CD4-positive, CD25-positive, alpha-beta regulatory T cell (primary cell): ENCODE results near the gene PRKCB. TPM values are rescaled to one million over a fixed set of nuclear protein-coding genes. Genes with fewer than 3 reads are reported as not detected.

Experiments
- ATAC-seq, 2 donors: fragments of 150-1000 bp; cut with Tn5 transposase; one replicate each; pipeline ENCODE4 v1.10.0; 2021; ENCODE audit warnings: low read depth in 2 of 2, moderate number of reproducible peaks in 2 of 2, moderate library complexity in 1 of 2
- DNase-seq, 3 donors: peaks; one replicate each; pipeline versions ENCODE4 v3.0.0 to v3.0.0-alpha.2; 2012 to 2022; ENCODE audit warnings: mixed read lengths in 1 of 3
- H3K27ac ChIP-seq: one replicate; pipeline ENCODE4 v1.7.0; 2013; ENCODE audit warnings: mild to moderate bottlenecking, low read length; ENCODE audit not compliant: insufficient read depth, poor library complexity, severe bottlenecking
- H3K27me3 ChIP-seq: one replicate; pipeline ENCODE4 v1.7.0; 2013; ENCODE audit warnings: low read length; ENCODE audit not compliant: control insufficient read depth, insufficient read depth
- H3K36me3 ChIP-seq: one replicate; pipeline ENCODE4 v1.7.0; 2013; ENCODE audit warnings: mild to moderate bottlenecking, low read length, moderate library complexity; ENCODE audit not compliant: control insufficient read depth, insufficient read depth
- H3K4me1 ChIP-seq: 2 replicates; pipeline ENCODE4 v1.7.0; 2013; ENCODE audit warnings: mild to moderate bottlenecking, low read length; ENCODE audit not compliant: insufficient read depth, control insufficient read depth, poor library complexity, severe bottlenecking
- H3K4me3 ChIP-seq: one replicate; pipeline ENCODE4 v1.7.0; 2013; ENCODE audit warnings: low read depth, mild to moderate bottlenecking, low read length, moderate library complexity
- H3K9me3 ChIP-seq, 2 experiments: 1 replicate in 1 of 2; 2 replicates in 1 of 2; pipeline ENCODE4 v1.7.0; 2013; ENCODE audit warnings: low read length in 2 of 2, mild to moderate bottlenecking in 1 of 2, moderate library complexity in 1 of 2; ENCODE audit not compliant: control insufficient read depth in 2 of 2
- H3K27ac Mint-ChIP-seq, 3 donors: one replicate each; pipeline ENCODE4 v1.8.0; 2020 to 2022; ENCODE audit warnings: mild to moderate bottlenecking in 3 of 3, mixed read lengths in 3 of 3, moderate library complexity in 2 of 3
- H3K27me3 Mint-ChIP-seq: one replicate; pipeline ENCODE4 v1.8.0; 2022; ENCODE audit warnings: mild to moderate bottlenecking, mixed read lengths
- H3K36me3 Mint-ChIP-seq: one replicate; pipeline ENCODE4 v1.8.0; 2020; ENCODE audit warnings: mixed read lengths
- H3K4me1 Mint-ChIP-seq, 4 donors: one replicate each; pipeline ENCODE4 v1.8.0; 2020 to 2022; ENCODE audit warnings: mixed read lengths in 4 of 4, mild to moderate bottlenecking in 1 of 4
- H3K4me3 Mint-ChIP-seq, 4 donors: one replicate each; pipeline ENCODE4 v1.8.0; 2020 to 2022; ENCODE audit warnings: mild to moderate bottlenecking in 4 of 4, mixed read lengths in 4 of 4, moderate library complexity in 3 of 4
- H3K9me3 Mint-ChIP-seq, 7 donors: one replicate each; pipeline ENCODE4 v1.8.0; 2020 to 2022; ENCODE audit warnings: mixed read lengths in 7 of 7, mild to moderate bottlenecking in 3 of 7, moderate library complexity in 2 of 7
- polyA plus RNA-seq, 4 donors: library from polyadenylated mRNA; unstranded; fragments of 300-500 nt; fragmentation: Illumina TruSeq; gene quantifications; one replicate each; pipeline ENCODE4 v1.2.3, GENCODE V29; 2021
- total RNA-seq: library from RNA; stranded (reverse); gene quantifications from one replicate; pipeline ENCODE4 v1.2.3, GENCODE V29; 2022

PRKCB gene
- total and polyA plus RNA-seq, 5 donors from 2014 or later = 37.4 to 83.1 (median 50.5) TPM

DNA sequence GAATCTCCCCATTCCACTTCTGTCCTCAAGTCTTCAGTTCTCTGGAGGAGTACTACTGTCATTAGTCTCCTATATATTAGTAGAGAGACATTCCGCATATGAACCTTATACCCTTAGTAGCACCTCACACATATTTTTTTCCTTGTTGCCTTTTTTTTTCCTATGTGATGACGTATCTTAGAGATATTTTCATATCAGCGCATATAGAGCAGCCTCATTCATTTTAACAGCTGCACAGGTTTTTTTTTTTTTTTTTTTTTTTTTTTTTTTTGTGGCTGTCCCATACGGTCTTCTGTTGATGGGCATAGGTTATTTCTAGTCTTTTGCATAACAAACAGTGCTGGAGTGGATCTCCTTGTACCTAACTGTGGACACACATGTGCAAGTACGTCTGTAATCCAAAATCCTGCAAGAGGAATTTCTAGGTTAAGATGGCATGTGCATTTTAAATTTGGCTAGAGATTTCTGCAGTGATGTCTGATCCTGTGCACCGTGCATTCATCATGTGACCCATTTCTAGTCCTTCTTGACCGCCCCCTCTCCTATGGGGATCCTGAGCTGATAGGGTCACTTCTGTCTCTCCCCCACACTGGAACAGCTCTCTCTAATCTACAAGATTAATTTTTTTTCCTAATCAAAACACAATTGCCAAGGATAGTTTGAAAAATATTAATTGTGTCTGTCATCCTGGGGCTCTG is 64.8 kb downstream of the PRKCB start:
- H3K9me3 Mint-ChIP-seq = no peaks in the 10 kb centered on the region
- H3K27me3 ChIP-seq = no peaks in the 10 kb centered on the region
- H3K9me3 ChIP-seq = no peaks in the 10 kb centered on the region
- peaks cover 7% of the 10 kb centered on the region for H3K36me3 Mint-ChIP-seq
- no peaks in the 10 kb centered on the region for H3K27me3 Mint-ChIP-seq
- no peaks in the 10 kb centered on the region for H3K36me3 ChIP-seq
- H3K4me3 Mint-ChIP-seq = peak overlapping the region in 1 of 4 donors; percentile 62
- ATAC-seq (no peak), DNase-seq (no peak)
- H3K27ac ChIP-seq = no peak overlapping the region
- peaks cover 17% of the 10 kb centered on the region for H3K4me1 ChIP-seq
- peak overlapping the region in 2 of 3 donors; percentile 28 to 49 for H3K27ac Mint-ChIP-seq
- H3K4me1 Mint-ChIP-seq = peaks cover 8 to 81% (median 43%) of the 10 kb centered on the region in 4 donors
- no peak overlapping the region for H3K4me3 ChIP-seq

DNA sequence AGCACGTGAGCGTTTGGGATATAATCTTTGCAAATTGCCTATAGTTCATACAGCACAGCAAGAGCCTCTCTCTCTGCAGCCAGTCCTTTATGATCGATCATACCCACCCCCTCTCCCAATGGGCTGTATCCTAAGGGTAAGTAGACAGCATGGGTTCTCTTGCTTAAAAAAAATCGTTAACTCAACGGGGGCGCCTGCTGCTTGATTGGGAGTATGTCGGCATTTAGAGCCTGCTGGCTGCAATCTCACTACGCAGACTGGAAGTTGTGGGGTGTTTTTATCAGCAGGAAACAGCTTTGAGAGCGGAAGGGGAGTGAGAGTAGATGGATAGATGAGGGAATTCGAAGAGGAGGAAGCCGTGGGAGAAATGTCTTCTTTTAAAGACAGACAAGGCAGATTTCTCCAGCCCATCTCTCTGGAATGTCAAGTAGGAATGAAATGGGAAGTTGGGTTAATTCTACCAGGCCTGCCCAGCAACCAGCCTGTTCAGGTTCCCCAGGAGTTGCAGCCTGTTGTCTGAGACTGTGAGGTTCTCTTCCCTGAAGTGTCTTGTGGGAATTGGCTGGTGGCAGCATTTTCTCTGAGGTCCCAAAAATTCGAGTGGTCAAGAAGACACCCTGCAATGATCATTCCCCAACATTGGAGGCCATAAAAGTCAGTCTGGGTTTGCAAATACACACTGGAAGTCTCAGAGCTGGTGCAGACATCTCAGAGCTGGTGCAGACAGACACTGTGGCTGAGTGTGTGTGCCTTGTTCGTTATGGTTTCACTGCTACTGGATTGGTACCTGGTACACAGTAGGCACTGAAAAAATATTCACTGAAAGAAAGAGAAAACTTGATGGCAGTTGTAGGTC is 65.6 kb downstream of the PRKCB start:
- H3K4me1 ChIP-seq = peaks cover 18% of the 10 kb centered on the region
- no peaks in the 10 kb centered on the region for H3K9me3 Mint-ChIP-seq
- no peak for DNase-seq

DNA sequence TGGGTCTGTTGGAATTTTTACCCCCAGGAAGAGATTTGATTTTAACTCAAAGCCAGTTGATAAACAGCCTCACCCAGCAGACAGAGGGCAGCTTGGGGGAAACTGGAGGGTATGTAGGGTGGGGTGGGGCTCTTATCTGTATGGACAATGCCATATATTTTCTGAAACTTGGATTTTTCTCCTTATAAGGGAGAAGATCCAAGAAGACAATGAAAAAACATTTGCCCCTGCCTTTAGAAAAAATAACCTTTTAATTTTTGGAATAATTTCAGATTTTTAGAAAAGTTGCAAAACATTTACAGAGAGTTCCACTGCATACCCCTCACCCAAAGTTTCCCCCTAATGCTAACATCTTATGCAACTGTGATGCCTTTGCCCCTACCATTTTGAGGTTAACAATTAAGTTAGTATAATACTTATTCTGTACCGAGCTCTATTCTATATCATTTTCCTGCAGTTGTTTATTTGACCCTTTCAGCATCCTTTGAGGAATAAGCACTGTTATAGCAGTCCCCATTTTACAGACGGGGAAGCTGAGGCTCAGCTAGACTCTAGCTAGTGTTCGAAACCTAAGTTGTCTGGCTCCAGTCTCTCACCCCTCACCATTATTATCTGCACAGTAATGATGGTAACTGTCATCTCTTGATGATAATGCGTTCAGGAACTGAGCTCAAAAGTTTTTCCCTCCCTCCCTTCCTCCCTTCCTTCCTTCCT is 66.4 kb downstream of the PRKCB start:
- Histone ChIP-seq H3K27ac (no peak overlapping the region), H3K4me1 (peaks cover 18% of the 10 kb centered on the region), H3K9me3 (no peaks in the 10 kb centered on the region), H3K4me3 (no peak overlapping the region), H3K36me3 (no peaks in the 10 kb centered on the region), H3K27me3 (no peaks in the 10 kb centered on the region)
- peak overlapping the region in 1 of 4 donors; percentile 48 for H3K4me3 Mint-ChIP-seq
- ATAC-seq (no peak), DNase-seq (no peak)
- peaks cover 19 to 84% (median 40%) of the 10 kb centered on the region in 4 donors for H3K4me1 Mint-ChIP-seq
- no peaks in the 10 kb centered on the region for H3K27me3 Mint-ChIP-seq
- peaks cover 7% of the 10 kb centered on the region for H3K36me3 Mint-ChIP-seq
- peak overlapping the region in 2 of 3 donors; percentile 38 to 65 for H3K27ac Mint-ChIP-seq
- H3K9me3 Mint-ChIP-seq = no peaks in the 10 kb centered on the region

More for the DNA sequence above, 65.6 kb downstream of the PRKCB start:
- Mint-ChIP-seq H3K36me3 (peaks cover 7% of the 10 kb centered on the region), H3K27ac (peak overlapping the region in 2 of 3 donors; percentile 28 to 49), H3K4me1 (peaks cover 16 to 84% (median 45%) of the 10 kb centered on the region in 4 donors), H3K27me3 (no peaks in the 10 kb centered on the region), H3K4me3 (peak overlapping the region in 2 of 4 donors; percentile 23 to 62)
- no peak for ATAC-seq
- H3K9me3 ChIP-seq = no peaks in the 10 kb centered on the region
- no peaks in the 10 kb centered on the region for H3K36me3 ChIP-seq
- no peaks in the 10 kb centered on the region for H3K27me3 ChIP-seq
- no peak overlapping the region for H3K27ac ChIP-seq
- H3K4me3 ChIP-seq = no peak overlapping the region

DNA sequence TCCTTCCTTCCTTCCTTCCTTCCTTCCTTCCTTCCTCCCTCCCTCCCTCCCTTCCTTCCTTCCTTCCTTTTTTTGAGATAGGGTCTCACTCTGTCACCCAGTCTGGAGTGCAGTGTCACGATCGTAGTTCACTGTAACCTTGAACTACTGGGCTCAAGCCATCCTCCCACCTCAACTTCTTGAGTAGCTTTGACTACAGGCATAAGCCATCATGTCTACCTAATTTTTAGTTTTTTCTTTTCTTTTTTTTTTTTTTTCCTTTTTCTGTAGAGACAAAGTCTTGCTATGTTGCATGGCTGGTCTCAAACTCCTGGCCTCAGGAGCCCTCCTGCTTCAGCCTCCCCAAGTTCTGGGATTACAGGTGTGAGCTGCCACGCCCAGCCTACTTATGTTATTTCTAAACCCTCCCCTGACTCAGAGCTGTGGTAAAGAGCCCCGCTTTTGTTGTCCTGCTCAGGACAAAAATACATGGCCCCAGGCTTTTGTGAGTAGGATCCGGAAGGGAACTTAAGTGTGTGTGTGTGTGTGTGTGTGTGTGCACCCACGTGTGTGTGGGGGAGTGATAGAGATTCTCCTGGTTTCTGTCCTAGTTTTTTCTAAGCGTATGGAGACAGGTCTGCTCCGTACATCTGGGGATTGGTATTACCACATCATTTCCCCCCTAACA is 67.1 kb downstream of the PRKCB start:
- no peak overlapping the region for H3K4me3 ChIP-seq
- Mint-ChIP-seq H3K27me3 (no peaks in the 10 kb centered on the region), H3K27ac (peak overlapping the region in 2 of 3 donors; percentile 43 to 70), H3K36me3 (peaks cover 7% of the 10 kb centered on the region), H3K4me3 (no peak overlapping the region), H3K4me1 (peaks cover 19 to 86% (median 42%) of the 10 kb centered on the region in 4 donors), H3K9me3 (no peaks in the 10 kb centered on the region)
- ATAC-seq (no peak), DNase-seq (no peak)
- no peak overlapping the region for H3K27ac ChIP-seq
- no peaks in the 10 kb centered on the region for H3K27me3 ChIP-seq
- no peaks in the 10 kb centered on the region for H3K36me3 ChIP-seq
- peaks cover 17% of the 10 kb centered on the region for H3K4me1 ChIP-seq
- H3K9me3 ChIP-seq = no peaks in the 10 kb centered on the region

DNA sequence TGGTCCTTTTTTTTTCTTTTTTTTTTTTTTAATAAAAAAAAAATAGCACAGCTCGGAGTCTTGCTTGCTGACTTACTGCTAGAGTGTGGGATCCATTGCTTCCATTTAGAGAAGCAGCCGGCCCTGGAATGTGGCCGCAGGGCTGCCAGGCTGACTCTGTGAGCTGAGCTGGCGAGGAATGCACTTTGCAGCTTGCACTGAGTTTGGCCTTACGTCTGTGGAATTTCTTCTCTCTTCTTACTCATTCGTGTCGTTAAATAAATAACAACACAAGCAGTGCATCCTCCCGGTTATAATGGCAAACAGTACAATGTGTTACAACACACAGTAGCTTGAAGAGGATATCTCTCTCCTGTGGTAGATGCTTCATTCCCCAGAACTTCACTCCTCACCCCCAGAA is 69.2 kb downstream of the PRKCB start:
- Mint-ChIP-seq H3K9me3 (no peaks in the 10 kb centered on the region), H3K4me1 (peaks cover 22 to 87% (median 49%) of the 10 kb centered on the region in 4 donors), H3K27me3 (no peaks in the 10 kb centered on the region), H3K27ac (peak overlapping the region in 1 of 3 donors; percentile 39), H3K4me3 (no peak overlapping the region), H3K36me3 (peaks cover 7% of the 10 kb centered on the region)
- Histone ChIP-seq H3K36me3 (no peaks in the 10 kb centered on the region), H3K9me3 (no peaks in the 10 kb centered on the region), H3K4me3 (no peak overlapping the region), H3K4me1 (peaks cover 17% of the 10 kb centered on the region), H3K27me3 (no peaks in the 10 kb centered on the region), H3K27ac (no peak overlapping the region)
- DNase-seq = no peak
- no peak for ATAC-seq

DNA sequence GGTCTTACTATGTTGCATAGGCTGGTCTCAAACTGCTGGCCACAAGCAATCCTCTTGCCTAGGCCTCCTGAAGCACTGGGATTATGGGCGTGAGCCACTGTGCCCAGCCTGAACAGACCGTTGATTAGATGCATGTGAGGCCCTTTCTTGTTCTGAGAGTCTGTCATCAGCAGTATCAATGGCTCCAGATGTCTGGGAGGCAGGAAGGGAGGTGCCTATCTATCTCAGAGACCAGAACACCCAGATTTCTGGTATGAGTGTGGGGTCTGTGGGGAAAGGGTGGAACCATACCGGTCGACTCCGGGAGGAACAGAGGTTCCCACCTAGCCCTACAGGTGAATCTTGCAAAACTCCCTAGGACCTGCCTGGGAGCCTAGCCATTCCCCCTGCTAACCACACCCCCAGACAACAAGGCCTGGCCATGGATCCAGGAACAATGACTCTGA is 71.7 kb downstream of the PRKCB start:
- peaks cover 25 to 75% (median 46%) of the 10 kb centered on the region in 4 donors for H3K4me1 Mint-ChIP-seq
- Histone ChIP-seq H3K9me3 (no peaks in the 10 kb centered on the region), H3K4me1 (peaks cover 9% of the 10 kb centered on the region), H3K36me3 (no peaks in the 10 kb centered on the region), H3K27me3 (no peaks in the 10 kb centered on the region), H3K27ac (no peak overlapping the region), H3K4me3 (no peak overlapping the region)
- no peak for ATAC-seq
- no peaks in the 10 kb centered on the region for H3K9me3 Mint-ChIP-seq
- H3K27ac Mint-ChIP-seq = peak overlapping the region; percentile 50 to 89 (median 53)
- peak in 1 of 3 donors; percentile 38 for DNase-seq
- H3K27me3 Mint-ChIP-seq = no peaks in the 10 kb centered on the region
- no peak overlapping the region for H3K4me3 Mint-ChIP-seq
- peaks cover 12% of the 10 kb centered on the region for H3K36me3 Mint-ChIP-seq

DNA sequence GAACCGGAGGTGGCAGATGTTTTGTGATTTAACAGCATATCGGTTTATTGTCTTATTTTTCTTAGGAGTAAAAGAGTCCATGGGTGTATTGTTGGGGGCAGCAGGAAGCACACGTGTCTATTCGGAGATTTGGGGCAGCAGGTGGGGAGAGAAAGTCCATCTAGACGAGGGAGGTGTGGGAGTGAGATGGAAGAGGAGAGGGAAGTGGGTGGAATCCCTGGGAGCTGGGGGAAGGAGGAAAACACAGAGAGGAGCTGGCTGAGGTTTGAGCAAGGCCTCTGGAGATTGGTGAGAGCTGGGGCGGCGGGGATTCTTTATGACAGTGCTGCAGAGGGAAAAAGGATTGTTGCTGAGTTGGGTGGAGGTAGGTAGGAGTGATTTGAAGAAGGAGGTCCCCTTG is 72.1 kb downstream of the PRKCB start:
- Histone ChIP-seq H3K27me3 (no peaks in the 10 kb centered on the region), H3K36me3 (no peaks in the 10 kb centered on the region), H3K4me1 (peaks cover 9% of the 10 kb centered on the region), H3K27ac (no peak overlapping the region), H3K9me3 (no peaks in the 10 kb centered on the region), H3K4me3 (no peak overlapping the region)
- H3K9me3 Mint-ChIP-seq = no peaks in the 10 kb centered on the region
- H3K27me3 Mint-ChIP-seq = no peaks in the 10 kb centered on the region
- H3K4me1 Mint-ChIP-seq = peaks cover 25 to 73% (median 46%) of the 10 kb centered on the region in 4 donors
- H3K36me3 Mint-ChIP-seq = peaks cover 12% of the 10 kb centered on the region
- peak overlapping the region; percentile 50 to 89 (median 79) for H3K27ac Mint-ChIP-seq
- H3K4me3 Mint-ChIP-seq = no peak overlapping the region
- DNase-seq (no peak), ATAC-seq (no peak)
